A673 (cell line): Measurements from ENCODE around the gene SRBD1.

Experiments used
- EZH2 ChIP-seq: fragments of 200-600 bp; sonication (generic); IDR thresholded peaks from 2 replicates; pipeline ENCODE4 v1.6.1; 2017; ENCODE audit warnings: borderline replicate concordance, low read depth, mild to moderate bottlenecking, mixed read lengths, antibody characterized with exemption, low read length; ENCODE audit not compliant: poor library complexity, severe bottlenecking
- TF ChIP-seq, protein P1 (sequence below): fragments of 300-800, 200-600 bp; sonication (generic); conservative IDR thresholded peaks from 2 replicates; pipeline ENCODE4 v1.5.1; 2017; ENCODE audit warnings: low read depth, mild to moderate bottlenecking, antibody characterized with exemption, low read length, moderate library complexity, mixed read lengths

DNA sequence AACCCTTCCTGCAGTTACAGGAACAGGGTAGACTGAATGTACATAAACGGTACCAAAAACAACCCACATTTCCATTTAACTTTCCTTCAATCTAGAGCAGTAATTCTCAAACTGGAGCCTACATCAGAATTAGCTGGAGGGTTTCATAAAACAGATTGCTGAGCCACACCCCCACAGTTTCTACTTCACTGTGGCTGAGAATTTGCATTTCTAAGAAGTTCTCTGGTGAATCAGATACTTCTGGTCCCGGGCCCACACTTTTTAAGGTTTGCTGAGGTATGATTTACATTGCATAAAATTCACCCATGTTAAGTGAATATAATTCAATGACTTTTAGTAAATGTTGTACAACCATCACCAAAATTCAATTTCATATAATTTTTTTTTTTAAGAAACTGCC, 113.7 kb downstream of the SRBD1 start:
- TF ChIP-seq, protein P1, sequence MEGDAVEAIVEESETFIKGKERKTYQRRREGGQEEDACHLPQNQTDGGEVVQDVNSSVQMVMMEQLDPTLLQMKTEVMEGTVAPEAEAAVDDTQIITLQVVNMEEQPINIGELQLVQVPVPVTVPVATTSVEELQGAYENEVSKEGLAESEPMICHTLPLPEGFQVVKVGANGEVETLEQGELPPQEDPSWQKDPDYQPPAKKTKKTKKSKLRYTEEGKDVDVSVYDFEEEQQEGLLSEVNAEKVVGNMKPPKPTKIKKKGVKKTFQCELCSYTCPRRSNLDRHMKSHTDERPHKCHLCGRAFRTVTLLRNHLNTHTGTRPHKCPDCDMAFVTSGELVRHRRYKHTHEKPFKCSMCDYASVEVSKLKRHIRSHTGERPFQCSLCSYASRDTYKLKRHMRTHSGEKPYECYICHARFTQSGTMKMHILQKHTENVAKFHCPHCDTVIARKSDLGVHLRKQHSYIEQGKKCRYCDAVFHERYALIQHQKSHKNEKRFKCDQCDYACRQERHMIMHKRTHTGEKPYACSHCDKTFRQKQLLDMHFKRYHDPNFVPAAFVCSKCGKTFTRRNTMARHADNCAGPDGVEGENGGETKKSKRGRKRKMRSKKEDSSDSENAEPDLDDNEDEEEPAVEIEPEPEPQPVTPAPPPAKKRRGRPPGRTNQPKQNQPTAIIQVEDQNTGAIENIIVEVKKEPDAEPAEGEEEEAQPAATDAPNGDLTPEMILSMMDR: no peak
- no peak for TF ChIP-seq EZH2
